Prostate gland (tissue), 2 donors: ENCODE results near the gene ADCY7. TPM values are rescaled to one million over a fixed set of nuclear protein-coding genes. Genes with fewer than 3 reads are reported as not detected.

Experiments
- DNase-seq: peaks from one replicate; pipeline ENCODE4 v3.0.0-alpha.2; 2019; ENCODE audit warnings: low spot score
- H3K27ac ChIP-seq, 2 donors: fragments of 200-600 bp; sonication (generic); 2 replicates each; pipeline ENCODE4 v1.5.1; 2017 to 2019
- H3K27me3 ChIP-seq: fragments of 200-600 bp; sonication (generic); replicated peaks from 2 replicates; pipeline ENCODE4 v1.5.1; 2019; ENCODE audit not compliant: insufficient read depth
- H3K36me3 ChIP-seq, 2 donors: fragments of 200-600 bp; sonication (generic); 1 replicate in 1 of 2; 2 replicates in 1 of 2; pipeline versions ENCODE4 v1.5.1 to v1.8.1; 2017 to 2019
- H3K4me1 ChIP-seq: fragments of 200-600 bp; sonication (generic); replicated peaks from 2 replicates; pipeline ENCODE4 v1.5.1; 2019
- H3K4me3 ChIP-seq, 2 donors: fragments of 200-600 bp; sonication (generic); 2 replicates each; pipeline ENCODE4 v1.5.1; 2017 to 2019
- H3K9me3 ChIP-seq: fragments of 200-600 bp; sonication (generic); 2 replicates; pipeline ENCODE4 v1.5.1; 2017
- POLR2A ChIP-seq: fragments of 450-650 bp; IDR thresholded peaks from one replicate; pipeline ENCODE4 v1.6.1; 2016; ENCODE audit warnings: antibody characterized with exemption, mild to moderate bottlenecking
- POLR2AphosphoS5 ChIP-seq: sonication (generic); formaldehyde crosslinking; IDR thresholded peaks from one replicate; pipeline ENCODE4 v1.6.1; 2017; ENCODE audit warnings: antibody characterized with exemption
- WGBS: methylation state at CpG from one replicate; pipeline ENCODE4 v1.1.5; 2018; 5-methylcytosine and 5-hydroxymethylcytosine counted together
- intact Hi-C: fragments of 100-400 bp; cut with DNase I; formaldehyde crosslinking; loops from one replicate; pipeline ENCODE4 v1.14.2; 2022
- total RNA-seq, 2 donors: library from RNA; depleted of rRNA; stranded (reverse); fragments of >200 nt; gene quantifications; one replicate each; pipeline ENCODE4 v1.1.0, GENCODE V29; 2016
- TF ChIP-seq, protein P1 (sequence below), 4 experiments: fragments of 200-600 bp in 2 of 4; fragments of 450-650 bp in 2 of 4; sonication (generic) in 2 of 4; IDR thresholded peaks; 1 replicate in 3 of 4; 2 replicates in 1 of 4; pipeline ENCODE4 v1.5.1; 2016 to 2019; ENCODE audit warnings: antibody characterized with exemption in 4 of 4, mild to moderate bottlenecking in 2 of 4, moderate library complexity in 2 of 4

ADCY7 gene
- total RNA-seq, 2 donors from 2014 or later = 2.0 to 10.9 TPM

DNA sequence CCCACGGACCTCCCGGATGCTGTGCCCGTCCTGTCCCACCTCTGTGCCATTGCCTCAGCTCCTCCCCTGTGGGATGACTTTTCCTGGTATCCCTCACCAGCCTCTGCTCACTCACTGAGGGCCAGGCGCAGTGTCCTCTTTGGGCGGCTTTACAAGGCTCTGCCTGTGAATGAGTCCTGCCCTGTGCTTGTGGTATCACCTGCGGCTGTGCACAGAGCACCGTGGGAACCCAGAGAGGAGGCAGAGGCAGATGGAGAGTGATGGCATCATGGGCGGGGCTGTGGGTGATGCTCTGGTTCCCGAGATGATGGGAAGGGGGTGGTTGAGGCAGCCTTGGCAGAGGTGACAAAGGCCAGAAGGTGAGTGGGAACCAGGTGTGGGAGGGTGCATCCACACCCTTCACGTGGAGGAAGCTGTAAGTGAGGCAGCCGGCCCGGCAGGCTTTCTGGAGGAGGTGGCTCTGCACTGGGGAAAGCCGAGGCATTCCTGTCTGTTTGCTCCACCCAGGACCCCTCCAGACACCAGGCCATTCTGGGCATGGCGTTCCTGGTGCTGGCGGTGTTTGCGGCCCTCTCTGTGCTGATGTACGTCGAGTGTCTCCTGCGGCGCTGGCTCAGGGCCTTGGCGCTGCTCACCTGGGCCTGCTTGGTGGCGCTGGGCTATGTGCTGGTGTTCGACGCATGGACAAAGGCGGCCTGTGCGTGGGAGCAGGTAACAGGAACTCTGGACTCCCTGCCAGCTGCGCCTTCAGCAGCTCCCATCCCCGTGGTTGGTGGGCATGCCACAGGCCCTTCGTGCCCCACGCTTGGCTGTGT, 23.8 kb downstream of the ADCY7 start:
- Histone ChIP-seq H3K4me3 (no peak overlapping the region), H3K27ac (no peak overlapping the region), H3K36me3 (no peaks in the 10 kb centered on the region), H3K9me3 (no peaks in the 10 kb centered on the region), H3K27me3 (no peaks in the 10 kb centered on the region), H3K4me1 (no peaks in the 10 kb centered on the region)
- WGBS = 87% methylated on average over 30 of the region's 30 CpGs
- intact Hi-C loops = no loop called here
- no peak for DNase-seq
- TF ChIP-seq POLR2A (no peak), POLR2AphosphoS5 (no peak)
- TF ChIP-seq, protein P1, sequence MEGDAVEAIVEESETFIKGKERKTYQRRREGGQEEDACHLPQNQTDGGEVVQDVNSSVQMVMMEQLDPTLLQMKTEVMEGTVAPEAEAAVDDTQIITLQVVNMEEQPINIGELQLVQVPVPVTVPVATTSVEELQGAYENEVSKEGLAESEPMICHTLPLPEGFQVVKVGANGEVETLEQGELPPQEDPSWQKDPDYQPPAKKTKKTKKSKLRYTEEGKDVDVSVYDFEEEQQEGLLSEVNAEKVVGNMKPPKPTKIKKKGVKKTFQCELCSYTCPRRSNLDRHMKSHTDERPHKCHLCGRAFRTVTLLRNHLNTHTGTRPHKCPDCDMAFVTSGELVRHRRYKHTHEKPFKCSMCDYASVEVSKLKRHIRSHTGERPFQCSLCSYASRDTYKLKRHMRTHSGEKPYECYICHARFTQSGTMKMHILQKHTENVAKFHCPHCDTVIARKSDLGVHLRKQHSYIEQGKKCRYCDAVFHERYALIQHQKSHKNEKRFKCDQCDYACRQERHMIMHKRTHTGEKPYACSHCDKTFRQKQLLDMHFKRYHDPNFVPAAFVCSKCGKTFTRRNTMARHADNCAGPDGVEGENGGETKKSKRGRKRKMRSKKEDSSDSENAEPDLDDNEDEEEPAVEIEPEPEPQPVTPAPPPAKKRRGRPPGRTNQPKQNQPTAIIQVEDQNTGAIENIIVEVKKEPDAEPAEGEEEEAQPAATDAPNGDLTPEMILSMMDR (IDR thresholded peaks at IDR 0.05) = no peak

DNA sequence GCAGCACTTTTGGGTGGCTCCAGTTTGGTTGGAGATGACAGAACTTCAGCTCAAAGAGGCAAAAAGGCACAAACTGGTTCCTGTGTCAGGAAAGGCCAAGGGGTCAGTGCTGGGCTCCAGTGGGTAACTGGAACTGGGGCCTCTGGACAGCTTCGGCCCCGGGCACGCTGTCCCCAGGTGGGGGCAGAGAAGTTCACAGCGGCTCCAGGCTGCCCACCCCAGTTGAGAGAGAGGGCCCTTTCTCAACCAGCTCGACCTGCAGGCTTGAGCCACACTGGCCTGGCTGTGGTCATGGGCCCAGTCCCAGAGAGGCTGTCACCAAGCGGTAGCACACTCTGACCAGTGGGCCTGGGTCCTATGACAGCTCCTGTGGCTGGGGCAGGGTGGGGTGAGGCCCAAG, 24.5 kb downstream of the ADCY7 start:
- no peaks in the 10 kb centered on the region for H3K9me3 ChIP-seq
- no peak for TF ChIP-seq POLR2AphosphoS5
- no peak for TF ChIP-seq POLR2A
- TF ChIP-seq, protein P1 (IDR thresholded peaks at IDR 0.05) = no peak
- no peaks in the 10 kb centered on the region for H3K27me3 ChIP-seq
- no peak overlapping the region for H3K4me3 ChIP-seq
- WGBS = 97% methylated on average over 5 of the region's 6 CpGs
- H3K27ac ChIP-seq = no peak overlapping the region
- no peak for DNase-seq
- no peaks in the 10 kb centered on the region for H3K4me1 ChIP-seq
- H3K36me3 ChIP-seq = no peaks in the 10 kb centered on the region
- intact Hi-C loops = no loop called here

DNA sequence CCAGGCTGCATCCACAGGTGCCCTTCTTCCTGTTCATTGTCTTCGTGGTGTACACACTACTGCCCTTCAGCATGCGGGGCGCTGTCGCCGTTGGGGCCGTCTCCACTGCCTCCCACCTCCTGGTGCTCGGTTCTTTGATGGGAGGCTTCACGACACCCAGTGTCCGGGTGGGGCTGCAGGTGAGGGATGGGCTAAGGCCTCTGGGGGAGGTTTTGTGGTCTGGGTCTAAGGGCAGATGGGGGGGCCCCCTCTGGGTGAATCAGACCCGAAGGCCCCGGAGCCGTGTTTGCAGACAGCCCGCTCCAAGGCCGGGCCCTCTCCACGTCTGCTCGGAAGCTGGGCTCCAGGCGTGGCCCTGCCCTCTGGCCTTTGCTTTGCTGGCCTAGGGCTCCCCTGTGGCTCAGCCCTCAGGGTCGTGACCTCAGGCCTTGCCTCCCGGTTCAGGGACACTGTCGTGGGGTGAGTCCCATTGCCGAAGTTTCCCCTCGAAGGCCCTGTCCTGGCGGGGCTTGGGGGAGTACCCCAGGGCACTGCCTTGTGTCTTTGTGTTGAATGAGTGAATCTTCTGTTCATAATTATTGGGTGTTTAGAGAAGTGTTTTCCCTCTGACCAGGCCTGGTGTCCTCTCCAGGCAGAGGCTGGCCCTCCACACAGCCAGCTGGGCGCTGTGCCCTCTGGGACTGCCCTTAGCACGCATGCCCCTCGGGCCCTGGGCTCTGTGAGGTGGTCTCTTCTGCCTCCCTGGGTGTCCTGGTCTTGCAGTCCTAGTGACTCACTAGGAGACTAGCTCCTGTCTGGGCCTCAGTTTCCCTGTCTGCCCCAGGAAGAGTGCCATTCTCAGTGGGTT, 25.6 kb downstream of the ADCY7 start:
- no peaks in the 10 kb centered on the region for H3K4me1 ChIP-seq
- H3K9me3 ChIP-seq = no peaks in the 10 kb centered on the region
- H3K36me3 ChIP-seq = no peaks in the 10 kb centered on the region
- 88% methylated on average over 26 of the region's 26 CpGs for WGBS
- H3K4me3 ChIP-seq = no peak overlapping the region
- TF ChIP-seq POLR2A = no peak
- TF ChIP-seq, protein P1 (IDR thresholded peaks at IDR 0.05) = no peak
- no peak for TF ChIP-seq POLR2AphosphoS5
- intact Hi-C loops = no loop called here
- no peaks in the 10 kb centered on the region for H3K27me3 ChIP-seq
- DNase-seq = no peak
- H3K27ac ChIP-seq = no peak overlapping the region

DNA sequence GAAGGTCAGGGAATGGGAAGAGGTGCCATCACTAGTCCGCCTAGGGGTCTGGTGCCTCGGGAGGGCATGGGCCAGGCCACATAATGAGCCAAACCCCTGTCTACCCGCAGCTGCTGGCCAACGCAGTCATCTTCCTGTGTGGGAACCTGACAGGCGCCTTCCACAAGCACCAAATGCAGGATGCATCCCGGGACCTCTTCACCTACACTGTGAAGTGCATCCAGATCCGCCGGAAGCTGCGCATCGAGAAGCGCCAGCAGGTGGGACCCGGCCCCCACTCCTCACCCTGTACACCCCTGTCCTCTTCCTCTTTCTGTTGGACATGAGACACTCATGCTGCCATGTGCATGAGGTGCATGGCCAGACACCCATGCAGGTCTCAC, 26.2 kb downstream of the ADCY7 start:
- 97% methylated on average over 12 of the region's 12 CpGs for WGBS
- no peaks in the 10 kb centered on the region for H3K27me3 ChIP-seq
- no peaks in the 10 kb centered on the region for H3K36me3 ChIP-seq

More for the DNA sequence above, 26.2 kb downstream of the ADCY7 start:
- H3K9me3 ChIP-seq = no peaks in the 10 kb centered on the region
- H3K4me3 ChIP-seq = no peak overlapping the region
- TF ChIP-seq POLR2AphosphoS5 (no peak), POLR2A (no peak)
- TF ChIP-seq, protein P1 (IDR thresholded peaks at IDR 0.05) = no peak
- no peak overlapping the region for H3K27ac ChIP-seq
- intact Hi-C loops = no loop called here
- no peaks in the 10 kb centered on the region for H3K4me1 ChIP-seq
- DNase-seq = no peak
